Panc1 (cell line): ENCODE results near the gene LGALS4. TPM values are rescaled to one million over a fixed set of nuclear protein-coding genes. Genes with fewer than 3 reads are reported as not detected.

ENCODE experiments used
- ATAC-seq: fragments of 200-7000 bp; cut with Tn5 transposase; 2 replicates; pipeline ENCODE4 v1.9.1; 2020; ENCODE audit warnings: mild to moderate bottlenecking, moderate library complexity
- BruUV-seq: library from RNA; stranded (reverse); fragments of 400-500 nt; replicated peaks from 2 replicates; lab custom pipeline; 2021; lab: Mats Ljungman, UMichigan
- CTCF ChIA-PET: fragments of 300-600 bp; sonication (Branson Sonifier 250); formaldehyde crosslinking; loops from one replicate; lab custom pipeline; 2022; ENCODE audit warnings: antibody characterized with exemption; lab: Charles Lee
- POLR2A ChIA-PET: fragments of 300-600 bp; sonication (Branson Sonifier 250); formaldehyde crosslinking; loops from one replicate; lab custom pipeline; 2022; ENCODE audit warnings: antibody characterized with exemption; lab: Charles Lee
- DNase-seq: peaks from one replicate; pipeline ENCODE4 v3.0.0-alpha.2; 2010; ENCODE audit warnings: low read depth, low spot score
- H3K27ac ChIP-seq: 2 replicates; pipeline ENCODE4 v1.5.1; 2011; ENCODE audit warnings: mild to moderate bottlenecking, low read length, inconsistent platforms
- H3K27me3 ChIP-seq: fragments of 200-500 bp; sonication (Bioruptor generic); 2 replicates; pipeline ENCODE4 v1.6.0; 2014; ENCODE audit warnings: low read length, inconsistent platforms; ENCODE audit not compliant: control insufficient read depth, insufficient read depth
- H3K36me3 ChIP-seq: fragments of 200-500 bp; sonication (Bioruptor generic); 2 replicates; pipeline ENCODE4 v1.5.1; 2014; ENCODE audit warnings: inconsistent platforms, mild to moderate bottlenecking, low read length, moderate library complexity; ENCODE audit not compliant: control insufficient read depth, insufficient read depth
- H3K4me1 ChIP-seq: 2 replicates; pipeline ENCODE4 v1.5.1; 2011; ENCODE audit warnings: inconsistent platforms, mild to moderate bottlenecking, low read length, moderate library complexity; ENCODE audit not compliant: control insufficient read depth, insufficient read depth
- H3K4me3 ChIP-seq, 2 experiments: 2 replicates each; pipeline ENCODE4 v1.5.1; 2011 to 2012; ENCODE audit warnings: low read depth in 2 of 2, low read length in 2 of 2, mild to moderate bottlenecking in 2 of 2, inconsistent platforms in 1 of 2, moderate library complexity in 1 of 2
- H3K9me3 ChIP-seq: fragments of 200-500 bp; sonication (Bioruptor generic); 2 replicates; pipeline ENCODE4 v1.5.1; 2014; ENCODE audit warnings: low read depth, mild to moderate bottlenecking, inconsistent platforms, low read length, moderate library complexity; ENCODE audit not compliant: control insufficient read depth, insufficient read depth
- POLR2AphosphoS5 ChIP-seq: IDR thresholded peaks from 2 replicates; pipeline ENCODE4 v1.6.1; 2012; ENCODE audit warnings: mild to moderate bottlenecking, low read depth, low read length, moderate library complexity
- REST ChIP-seq, 2 experiments: IDR thresholded peaks; 2 replicates each; pipeline ENCODE4 v1.6.1; 2011 to 2012; ENCODE audit warnings: low read depth in 2 of 2, control low read depth in 1 of 2, low read length in 1 of 2, mild to moderate bottlenecking in 1 of 2, moderate library complexity in 1 of 2; ENCODE audit not compliant: insufficient read depth in 1 of 2
- SIN3A ChIP-seq: IDR thresholded peaks from 2 replicates; pipeline ENCODE4 v1.6.1; 2012; ENCODE audit warnings: low read depth, mild to moderate bottlenecking, low read length, moderate library complexity, borderline replicate concordance; ENCODE audit not compliant: insufficient read depth
- TCF7L2 ChIP-seq: IDR thresholded peaks from 2 replicates; pipeline ENCODE4 v1.6.1; 2011; ENCODE audit warnings: mild to moderate bottlenecking, low read depth, low read length, inconsistent platforms
- in situ Hi-C: cut with HindIII; loops from 2 replicates; pipeline ENCODE4 v1.10.0; 2016; ENCODE audit warnings: low sequenced_read_pairs, low pct_unique_long_range_greater_than_20kb
- intact Hi-C: fragments of 100-400 bp; cut with micrococcal nuclease; formaldehyde crosslinking; loops from one replicate; pipeline ENCODE4 v1.10.0; 2022; ENCODE audit not compliant: unreplicated experiment
- total RNA-seq: library from RNA; stranded (reverse); gene quantifications from one replicate; pipeline ENCODE4 v1.2.1, GENCODE V29; 2021; ENCODE audit not compliant: unreplicated experiment
- TF ChIP-seq, protein P1 (sequence below): fragments of 450-650 bp; IDR thresholded peaks from 2 replicates; pipeline ENCODE4 v1.5.1; 2017; ENCODE audit warnings: mild to moderate bottlenecking

Gene LGALS4
- total RNA-seq, 1 experiment from 2014 or later: 3.9 TPM

DNA sequence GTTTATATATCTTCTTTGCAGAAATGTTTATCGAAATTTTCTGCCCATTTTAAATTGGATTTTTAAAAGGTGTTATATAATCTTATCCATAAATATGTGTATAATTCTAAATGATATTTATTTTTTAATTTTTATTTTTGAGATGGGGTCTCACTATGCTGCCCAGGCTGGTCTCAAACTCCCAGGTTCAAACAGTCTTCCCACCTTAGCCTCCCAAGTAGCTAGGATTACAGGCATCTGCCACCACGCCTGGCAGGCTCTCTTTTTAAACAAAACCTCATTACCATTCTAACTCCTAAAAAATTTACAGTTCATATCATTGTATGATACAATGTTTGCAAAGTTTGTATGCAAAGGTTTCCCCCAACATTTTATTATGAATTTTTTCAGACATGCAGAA is 16.6 kb downstream of the LGALS4 start:
- intact Hi-C loops (no loop called here), in situ Hi-C loops (loop anchor here (25.0 kb wide), 1 partner anchor 991 kb away; the partner anchor contains the start of gene LEUTX)
- no TSS peak for BruUV-seq
- ChIA-PET POLR2A (no interaction called here), CTCF (no interaction called here)
- Histone ChIP-seq H3K27ac (no peak overlapping the region), H3K4me1 (peaks cover 9% of the 10 kb centered on the region; the same call in 1 of the 2 replicates), H3K9me3 (no peaks in the 10 kb centered on the region), H3K36me3 (no peaks in the 10 kb centered on the region), H3K27me3 (no peaks in the 10 kb centered on the region), H3K4me3 (no peak overlapping the region)
- ATAC-seq (no peak), DNase-seq (no peak)
- TF ChIP-seq REST (IDR thresholded peaks at IDR 0.05; ENCODE audit: insufficient read depth in 1 of 2, low read depth in 2 of 2, low read length in 1 of 2): no peak
- TF ChIP-seq POLR2AphosphoS5: no peak
- TF ChIP-seq TCF7L2: no peak
- TF ChIP-seq SIN3A: no peak
- TF ChIP-seq, protein P1, sequence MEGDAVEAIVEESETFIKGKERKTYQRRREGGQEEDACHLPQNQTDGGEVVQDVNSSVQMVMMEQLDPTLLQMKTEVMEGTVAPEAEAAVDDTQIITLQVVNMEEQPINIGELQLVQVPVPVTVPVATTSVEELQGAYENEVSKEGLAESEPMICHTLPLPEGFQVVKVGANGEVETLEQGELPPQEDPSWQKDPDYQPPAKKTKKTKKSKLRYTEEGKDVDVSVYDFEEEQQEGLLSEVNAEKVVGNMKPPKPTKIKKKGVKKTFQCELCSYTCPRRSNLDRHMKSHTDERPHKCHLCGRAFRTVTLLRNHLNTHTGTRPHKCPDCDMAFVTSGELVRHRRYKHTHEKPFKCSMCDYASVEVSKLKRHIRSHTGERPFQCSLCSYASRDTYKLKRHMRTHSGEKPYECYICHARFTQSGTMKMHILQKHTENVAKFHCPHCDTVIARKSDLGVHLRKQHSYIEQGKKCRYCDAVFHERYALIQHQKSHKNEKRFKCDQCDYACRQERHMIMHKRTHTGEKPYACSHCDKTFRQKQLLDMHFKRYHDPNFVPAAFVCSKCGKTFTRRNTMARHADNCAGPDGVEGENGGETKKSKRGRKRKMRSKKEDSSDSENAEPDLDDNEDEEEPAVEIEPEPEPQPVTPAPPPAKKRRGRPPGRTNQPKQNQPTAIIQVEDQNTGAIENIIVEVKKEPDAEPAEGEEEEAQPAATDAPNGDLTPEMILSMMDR: no peak

GRCh38 chr19:38795549-38795948 is 17.2 kb downstream of the LGALS4 start:
- TF ChIP-seq, protein P1: no peak
- no TSS peak for BruUV-seq
- H3K27me3 ChIP-seq: no peaks in the 10 kb centered on the region
- no peaks in the 10 kb centered on the region for H3K36me3 ChIP-seq
- no peaks in the 10 kb centered on the region for H3K9me3 ChIP-seq
- no peak overlapping the region for H3K27ac ChIP-seq
- in situ Hi-C loops: loop anchor here (25.0 kb wide), 1 partner anchor 992 kb away; the partner anchor contains the start of gene LEUTX
- intact Hi-C loops: no loop called here
- no peak for ATAC-seq
- ChIA-PET CTCF (no interaction called here), POLR2A (interaction anchor here (0.6 kb wide), 1 partner anchor 13 kb away, joined by 3 read pairs; no protein-coding TSS in a partner anchor)
- no peak overlapping the region for H3K4me3 ChIP-seq
- no peak for DNase-seq
- peaks cover 9% of the 10 kb centered on the region; the same call in 1 of the 2 replicates for H3K4me1 ChIP-seq
